Measurements from ENCODE around the gene KRTAP4-1.

DNA sequence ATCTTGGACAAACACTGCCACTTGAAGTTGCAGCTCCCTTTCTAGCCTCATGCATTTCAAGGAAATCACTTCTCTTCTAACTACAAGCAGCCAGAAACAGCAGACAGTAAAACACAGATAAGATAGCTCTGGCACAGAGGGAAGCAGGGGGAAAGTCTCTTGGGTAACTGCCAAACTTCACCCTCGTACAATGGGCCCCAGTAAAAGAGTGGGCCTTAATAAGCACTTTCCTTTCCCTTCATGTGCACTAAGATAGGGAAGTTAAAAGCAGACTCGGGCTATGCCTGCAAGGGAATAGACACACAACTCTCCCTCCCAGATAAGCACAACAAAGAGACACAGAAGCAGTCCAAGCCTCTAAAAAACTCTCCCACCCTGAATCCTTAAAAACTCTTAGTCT lies 30.9 kb downstream of the KRTAP4-1 start:
- TF ChIP-seq ZNF83 (CRISPR knock-in tag; IDR thresholded peaks at IDR 0.05; ENCODE audit: borderline replicate concordance) (no peak), HCFC1 (IDR thresholded peaks at IDR 0.05; ENCODE audit: low read depth, low read length) (no peak), HDAC1 (CRISPR knock-in tag; IDR thresholded peaks at IDR 0.05) (no peak)
- TF ChIP-seq, protein P1, sequence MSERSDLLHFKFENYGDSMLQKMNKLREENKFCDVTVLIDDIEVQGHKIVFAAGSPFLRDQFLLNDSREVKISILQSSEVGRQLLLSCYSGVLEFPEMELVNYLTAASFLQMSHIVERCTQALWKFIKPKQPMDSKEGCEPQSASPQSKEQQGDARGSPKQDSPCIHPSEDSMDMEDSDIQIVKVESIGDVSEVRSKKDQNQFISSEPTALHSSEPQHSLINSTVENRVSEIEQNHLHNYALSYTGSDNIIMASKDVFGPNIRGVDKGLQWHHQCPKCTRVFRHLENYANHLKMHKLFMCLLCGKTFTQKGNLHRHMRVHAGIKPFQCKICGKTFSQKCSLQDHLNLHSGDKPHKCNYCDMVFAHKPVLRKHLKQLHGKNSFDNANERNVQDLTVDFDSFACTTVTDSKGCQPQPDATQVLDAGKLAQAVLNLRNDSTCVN (CRISPR knock-in tag; IDR thresholded peaks at IDR 0.05; ENCODE audit: borderline replicate concordance) = no peak
- TF ChIP-seq, protein P2, sequence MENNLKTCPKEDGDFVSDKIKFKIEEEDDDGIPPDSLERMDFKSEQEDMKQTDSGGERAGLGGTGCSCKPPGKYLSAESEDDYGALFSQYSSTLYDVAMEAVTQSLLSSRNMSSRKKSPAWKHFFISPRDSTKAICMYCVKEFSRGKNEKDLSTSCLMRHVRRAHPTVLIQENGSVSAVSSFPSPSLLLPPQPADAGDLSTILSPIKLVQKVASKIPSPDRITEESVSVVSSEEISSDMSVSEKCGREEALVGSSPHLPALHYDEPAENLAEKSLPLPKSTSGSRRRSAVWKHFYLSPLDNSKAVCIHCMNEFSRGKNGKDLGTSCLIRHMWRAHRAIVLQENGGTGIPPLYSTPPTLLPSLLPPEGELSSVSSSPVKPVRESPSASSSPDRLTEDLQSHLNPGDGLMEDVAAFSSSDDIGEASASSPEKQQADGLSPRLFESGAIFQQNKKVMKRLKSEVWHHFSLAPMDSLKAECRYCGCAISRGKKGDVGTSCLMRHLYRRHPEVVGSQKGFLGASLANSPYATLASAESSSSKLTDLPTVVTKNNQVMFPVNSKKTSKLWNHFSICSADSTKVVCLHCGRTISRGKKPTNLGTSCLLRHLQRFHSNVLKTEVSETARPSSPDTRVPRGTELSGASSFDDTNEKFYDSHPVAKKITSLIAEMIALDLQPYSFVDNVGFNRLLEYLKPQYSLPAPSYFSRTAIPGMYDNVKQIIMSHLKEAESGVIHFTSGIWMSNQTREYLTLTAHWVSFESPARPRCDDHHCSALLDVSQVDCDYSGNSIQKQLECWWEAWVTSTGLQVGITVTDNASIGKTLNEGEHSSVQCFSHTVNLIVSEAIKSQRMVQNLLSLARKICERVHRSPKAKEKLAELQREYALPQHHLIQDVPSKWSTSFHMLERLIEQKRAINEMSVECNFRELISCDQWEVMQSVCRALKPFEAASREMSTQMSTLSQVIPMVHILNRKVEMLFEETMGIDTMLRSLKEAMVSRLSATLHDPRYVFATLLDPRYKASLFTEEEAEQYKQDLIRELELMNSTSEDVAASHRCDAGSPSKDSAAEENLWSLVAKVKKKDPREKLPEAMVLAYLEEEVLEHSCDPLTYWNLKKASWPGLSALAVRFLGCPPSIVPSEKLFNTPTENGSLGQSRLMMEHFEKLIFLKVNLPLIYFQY (CRISPR knock-in tag; IDR thresholded peaks at IDR 0.05; ENCODE audit: borderline replicate concordance) = no peak

All from HepG2 (cell line).